GM06990 (cell line): ENCODE results near the gene RAPGEF4.

ENCODE experiments used
- DNase-seq: peaks from one replicate; pipeline ENCODE4 v3.0.0-alpha.2; 2011; ENCODE audit not compliant: insufficient read length; ENCODE audit errors: extremely low read depth
- H3K27me3 ChIP-seq: replicated peaks from 2 replicates; pipeline ENCODE4 v1.6.0; 2011; ENCODE audit warnings: low read length; ENCODE audit not compliant: control insufficient read depth, insufficient read depth
- H3K36me3 ChIP-seq: 2 replicates; pipeline ENCODE4 v1.5.1; 2011; ENCODE audit warnings: low read length; ENCODE audit not compliant: control insufficient read depth, insufficient read depth
- H3K4me3 ChIP-seq: replicated peaks from 2 replicates; pipeline ENCODE4 v1.5.1; 2011; ENCODE audit warnings: low read depth, mild to moderate bottlenecking, control low read depth, low read length
- TF ChIP-seq, protein P1 (sequence below): IDR thresholded peaks from 2 replicates; pipeline ENCODE4 v1.5.1; 2011; ENCODE audit warnings: low read length, control low read depth, mild to moderate bottlenecking, inconsistent platforms; ENCODE audit not compliant: insufficient read depth, poor library complexity, severe bottlenecking

RAPGEF4 gene

DNA sequence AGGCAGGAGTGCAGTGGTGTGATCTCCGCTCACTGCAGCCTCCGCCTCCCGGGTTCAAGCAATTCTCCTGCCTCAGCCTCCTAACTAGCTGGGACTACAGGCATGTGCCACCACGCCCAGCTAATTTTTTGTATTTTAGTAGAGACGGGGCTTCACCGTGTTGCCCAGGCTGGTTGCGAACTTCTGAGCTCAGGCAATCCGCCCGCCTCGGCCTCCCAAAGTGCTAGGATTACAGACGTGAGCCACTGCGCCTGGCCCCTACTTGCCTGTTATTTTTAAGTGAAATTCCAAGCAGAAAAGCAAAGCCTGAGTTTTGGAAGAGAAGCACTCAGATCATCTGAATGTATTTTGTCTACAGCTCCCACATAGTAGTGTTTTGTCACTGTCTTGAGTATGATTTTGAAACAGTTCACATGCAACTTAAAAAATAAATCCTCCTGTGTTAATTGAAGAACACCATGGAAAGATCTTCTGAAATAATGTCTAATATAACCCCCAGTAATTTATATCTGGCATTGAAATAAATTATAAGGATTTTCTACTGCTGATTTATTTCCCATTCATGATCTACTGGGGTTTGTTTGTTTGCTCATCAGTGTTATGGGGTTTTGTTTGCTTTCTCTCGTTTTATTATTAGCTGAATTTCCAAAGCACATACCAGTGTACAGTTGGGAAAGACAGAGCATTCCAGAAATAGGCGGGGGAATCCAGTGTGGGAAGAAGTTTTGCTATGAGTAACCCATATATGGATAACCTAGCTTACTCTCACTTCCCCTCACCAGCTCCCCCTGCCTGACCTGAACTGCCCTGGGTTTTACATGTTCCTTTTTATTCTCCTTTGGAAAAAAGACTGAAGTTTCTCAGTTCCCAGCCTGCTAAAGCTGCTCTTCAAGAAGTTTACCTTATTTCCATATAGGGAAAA lies 259.9 kb downstream of the RAPGEF4 start:
- Histone ChIP-seq H3K4me3 (no peak overlapping the region), H3K27me3 (no peaks in the 10 kb centered on the region), H3K36me3 (no peaks in the 10 kb centered on the region)
- DNase-seq: no peak
- TF ChIP-seq, protein P1, sequence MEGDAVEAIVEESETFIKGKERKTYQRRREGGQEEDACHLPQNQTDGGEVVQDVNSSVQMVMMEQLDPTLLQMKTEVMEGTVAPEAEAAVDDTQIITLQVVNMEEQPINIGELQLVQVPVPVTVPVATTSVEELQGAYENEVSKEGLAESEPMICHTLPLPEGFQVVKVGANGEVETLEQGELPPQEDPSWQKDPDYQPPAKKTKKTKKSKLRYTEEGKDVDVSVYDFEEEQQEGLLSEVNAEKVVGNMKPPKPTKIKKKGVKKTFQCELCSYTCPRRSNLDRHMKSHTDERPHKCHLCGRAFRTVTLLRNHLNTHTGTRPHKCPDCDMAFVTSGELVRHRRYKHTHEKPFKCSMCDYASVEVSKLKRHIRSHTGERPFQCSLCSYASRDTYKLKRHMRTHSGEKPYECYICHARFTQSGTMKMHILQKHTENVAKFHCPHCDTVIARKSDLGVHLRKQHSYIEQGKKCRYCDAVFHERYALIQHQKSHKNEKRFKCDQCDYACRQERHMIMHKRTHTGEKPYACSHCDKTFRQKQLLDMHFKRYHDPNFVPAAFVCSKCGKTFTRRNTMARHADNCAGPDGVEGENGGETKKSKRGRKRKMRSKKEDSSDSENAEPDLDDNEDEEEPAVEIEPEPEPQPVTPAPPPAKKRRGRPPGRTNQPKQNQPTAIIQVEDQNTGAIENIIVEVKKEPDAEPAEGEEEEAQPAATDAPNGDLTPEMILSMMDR: no peak

DNA sequence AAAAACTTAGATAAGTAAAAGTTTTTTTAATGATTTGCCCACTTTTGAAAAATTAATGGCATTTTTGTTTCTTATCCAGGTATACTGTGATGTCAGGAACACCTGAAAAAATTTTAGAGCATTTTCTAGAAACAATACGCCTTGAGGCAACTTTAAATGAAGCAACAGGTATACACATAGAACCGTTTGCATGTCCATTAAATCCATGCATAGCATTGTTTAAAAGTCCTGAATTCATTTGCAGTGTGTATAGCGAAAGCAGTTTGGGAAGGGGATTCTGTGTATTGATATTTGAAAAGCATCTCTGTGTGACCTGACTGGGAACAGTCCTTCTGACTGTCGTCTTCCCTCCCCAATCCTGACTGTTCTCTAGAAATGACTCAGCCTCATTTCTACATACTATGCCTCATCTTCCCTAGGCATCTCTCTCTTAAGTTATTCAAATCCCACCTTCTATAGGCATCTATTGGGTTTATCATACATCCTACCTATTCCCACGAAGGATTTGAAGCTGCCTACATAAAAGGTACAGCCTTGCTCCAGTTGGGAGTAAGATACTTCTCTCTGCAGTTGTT lies 260.8 kb downstream of the RAPGEF4 start:
- no peak overlapping the region for H3K4me3 ChIP-seq
- TF ChIP-seq, protein P1: no peak
- no peaks in the 10 kb centered on the region for H3K36me3 ChIP-seq
- no peak for DNase-seq
- H3K27me3 ChIP-seq: no peaks in the 10 kb centered on the region

DNA sequence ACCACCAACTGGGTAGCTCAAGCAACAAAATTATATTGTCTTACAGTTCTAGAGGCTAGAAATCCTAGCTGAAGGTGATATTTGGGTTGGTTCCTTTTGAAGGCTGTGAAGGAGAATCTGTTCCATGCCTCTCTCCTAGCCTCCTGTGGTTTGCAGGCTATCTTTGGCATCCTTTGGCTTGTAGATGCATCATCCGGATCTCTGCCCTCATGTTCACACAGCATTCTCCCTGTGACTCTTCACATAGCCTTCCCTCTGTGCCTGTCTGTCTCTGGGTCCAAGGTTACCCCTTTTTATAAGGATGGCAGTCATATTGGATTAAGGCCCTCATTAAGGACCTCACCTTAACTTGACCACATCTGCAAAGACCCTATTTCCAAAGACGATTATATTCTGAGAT lies 261.4 kb downstream of the RAPGEF4 start:
- H3K36me3 ChIP-seq: no peaks in the 10 kb centered on the region
- no peaks in the 10 kb centered on the region for H3K27me3 ChIP-seq
- TF ChIP-seq, protein P1: no peak
- DNase-seq: no peak
- H3K4me3 ChIP-seq: no peak overlapping the region

DNA sequence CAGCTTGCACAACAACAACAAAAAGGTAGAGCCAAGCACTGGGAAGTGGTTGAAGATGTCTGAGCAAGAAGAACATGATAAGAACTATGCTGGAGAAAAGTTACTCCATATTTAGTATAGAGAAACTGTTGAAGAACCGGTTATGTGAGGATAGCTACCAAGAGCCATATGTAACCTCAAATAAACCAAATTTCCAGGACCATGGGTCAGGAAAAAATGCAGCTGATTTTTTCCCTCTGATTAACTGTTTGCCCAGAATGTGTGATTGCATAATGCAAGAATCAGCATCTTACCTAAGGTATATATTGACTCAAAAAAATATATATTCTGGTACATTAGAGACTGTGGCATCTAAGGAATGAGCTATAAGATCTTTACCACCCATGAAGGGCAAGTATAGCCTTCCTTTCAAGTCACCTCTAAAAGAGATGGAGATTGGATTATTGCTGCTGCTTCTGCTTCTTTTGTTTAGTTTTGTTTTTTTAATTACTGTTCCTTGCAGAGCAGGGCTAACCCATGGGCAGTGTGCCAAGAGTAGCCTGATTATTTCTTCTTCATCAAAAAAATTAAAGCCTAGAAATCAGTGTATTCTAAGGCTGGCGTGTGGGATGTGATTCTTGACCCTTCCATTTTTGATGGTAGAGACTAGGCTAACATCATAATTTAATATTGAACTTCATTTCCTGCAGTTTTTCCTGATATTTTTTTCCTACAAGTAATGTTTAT lies 263.1 kb downstream of the RAPGEF4 start:
- no peak for DNase-seq
- no peak overlapping the region for H3K4me3 ChIP-seq
- no peaks in the 10 kb centered on the region for H3K36me3 ChIP-seq
- H3K27me3 ChIP-seq: no peaks in the 10 kb centered on the region
- TF ChIP-seq, protein P1: no peak

DNA sequence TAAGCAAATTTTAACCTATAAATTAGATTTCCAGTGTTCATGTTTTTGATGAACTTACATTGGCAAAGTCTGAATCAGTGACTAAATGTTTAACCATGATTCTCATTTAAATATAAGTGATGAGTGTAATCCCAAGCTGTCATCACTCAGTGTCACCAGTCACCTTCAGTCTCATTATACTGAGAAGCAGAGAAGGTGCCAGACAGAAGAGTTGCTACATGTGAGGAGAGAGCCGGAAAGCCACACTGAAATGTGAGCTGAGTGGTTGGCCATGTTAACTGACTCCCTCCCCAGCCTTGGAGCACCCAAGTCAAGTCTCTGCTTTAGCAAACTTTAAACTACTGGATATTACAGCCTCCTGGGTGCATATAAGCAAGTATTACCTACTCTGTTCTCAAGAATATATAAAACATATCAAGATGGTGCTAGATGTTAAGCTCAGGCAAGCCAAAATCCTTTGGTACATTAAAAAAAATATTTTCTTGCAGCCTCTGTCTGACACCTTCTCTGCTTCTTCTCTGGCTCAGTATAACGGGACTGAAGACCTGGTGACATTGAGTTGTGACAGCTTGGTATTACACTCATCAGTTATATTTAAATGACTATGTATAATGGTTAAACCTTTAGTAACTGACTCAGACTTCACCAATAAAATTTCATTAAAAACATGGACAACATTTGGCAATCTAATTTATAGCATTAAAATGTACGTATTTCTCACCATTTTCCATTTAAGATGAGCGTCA lies 264.2 kb downstream of the RAPGEF4 start:
- no peaks in the 10 kb centered on the region for H3K36me3 ChIP-seq
- H3K4me3 ChIP-seq: no peak overlapping the region
- no peak for DNase-seq
- H3K27me3 ChIP-seq: no peaks in the 10 kb centered on the region
- TF ChIP-seq, protein P1: no peak
